Epithelial cell of esophagus (primary cell): ENCODE measurements around the gene RERE.

Experiments used
- DNase-seq: peaks from one replicate; pipeline ENCODE4 v3.0.0; 2010; ENCODE audit warnings: low read depth
- H3K4me3 ChIP-seq: 2 replicates; pipeline ENCODE4 v1.5.1; 2011; ENCODE audit warnings: mild to moderate bottlenecking, low read length, control low read depth
- CTCF ChIP-seq: IDR thresholded peaks from 2 replicates; pipeline ENCODE4 v1.5.1; 2011; ENCODE audit warnings: low read depth, mild to moderate bottlenecking, low read length, control low read depth, inconsistent platforms; ENCODE audit not compliant: insufficient read depth; ENCODE audit errors: missing control alignments

The RERE gene

GRCh38 chr1:8332806-8333205, 484.6 kb downstream of the RERE start:
- no peak for TF ChIP-seq CTCF
- no peak for DNase-seq
- H3K4me3 ChIP-seq, result no peak overlapping the region

- no peak overlapping the region for H3K4me3 ChIP-seq
- no peak for TF ChIP-seq CTCF
- no peak for DNase-seq
These were observed 486.9 kb downstream of the RERE start for GRCh38 chr1:8330271-8331125.

- H3K4me3 ChIP-seq, result no peak overlapping the region
- DNase-seq, result no peak
- no peak for TF ChIP-seq CTCF
These were observed 487.6 kb downstream of the RERE start for GRCh38 chr1:8329858-8330257.

GRCh38 chr1:8329439-8329838, 488.0 kb downstream of the RERE start:
- TF ChIP-seq CTCF, result no peak
- H3K4me3 ChIP-seq, result no peak overlapping the region
- DNase-seq, result no peak

GRCh38 chr1:8328271-8328670, 489.2 kb downstream of the RERE start:
- DNase-seq, result no peak
- no peak overlapping the region for H3K4me3 ChIP-seq
- no peak for TF ChIP-seq CTCF

- no peak for DNase-seq
- H3K4me3 ChIP-seq, result no peak overlapping the region
These were observed 491.2 kb downstream of the RERE start for GRCh38 chr1:8326265-8326664.

More at GRCh38 chr1:8326265-8326664, 491.2 kb downstream of the RERE start:
- no peak for TF ChIP-seq CTCF
